A172 (cell line): ENCODE data around the gene MCTP1. TPM values are rescaled to one million over a fixed set of nuclear protein-coding genes. Genes with fewer than 3 reads are reported as not detected.

Source experiments
- DNase-seq: peaks from one replicate; pipeline ENCODE4 v3.0.0-alpha.2; 2015; ENCODE audit warnings: low spot score
- total RNA-seq: library from RNA; depleted of rRNA; stranded (reverse); fragments of >200 nt; shearing (Covaris generic); gene quantifications from 2 replicates; pipeline ENCODE4 v1.2.3, GENCODE V29; 2014; rRNA removed

The MCTP1 gene
- 14.2 and 15.7 TPM in 2 replicates for total RNA-seq

DNA sequence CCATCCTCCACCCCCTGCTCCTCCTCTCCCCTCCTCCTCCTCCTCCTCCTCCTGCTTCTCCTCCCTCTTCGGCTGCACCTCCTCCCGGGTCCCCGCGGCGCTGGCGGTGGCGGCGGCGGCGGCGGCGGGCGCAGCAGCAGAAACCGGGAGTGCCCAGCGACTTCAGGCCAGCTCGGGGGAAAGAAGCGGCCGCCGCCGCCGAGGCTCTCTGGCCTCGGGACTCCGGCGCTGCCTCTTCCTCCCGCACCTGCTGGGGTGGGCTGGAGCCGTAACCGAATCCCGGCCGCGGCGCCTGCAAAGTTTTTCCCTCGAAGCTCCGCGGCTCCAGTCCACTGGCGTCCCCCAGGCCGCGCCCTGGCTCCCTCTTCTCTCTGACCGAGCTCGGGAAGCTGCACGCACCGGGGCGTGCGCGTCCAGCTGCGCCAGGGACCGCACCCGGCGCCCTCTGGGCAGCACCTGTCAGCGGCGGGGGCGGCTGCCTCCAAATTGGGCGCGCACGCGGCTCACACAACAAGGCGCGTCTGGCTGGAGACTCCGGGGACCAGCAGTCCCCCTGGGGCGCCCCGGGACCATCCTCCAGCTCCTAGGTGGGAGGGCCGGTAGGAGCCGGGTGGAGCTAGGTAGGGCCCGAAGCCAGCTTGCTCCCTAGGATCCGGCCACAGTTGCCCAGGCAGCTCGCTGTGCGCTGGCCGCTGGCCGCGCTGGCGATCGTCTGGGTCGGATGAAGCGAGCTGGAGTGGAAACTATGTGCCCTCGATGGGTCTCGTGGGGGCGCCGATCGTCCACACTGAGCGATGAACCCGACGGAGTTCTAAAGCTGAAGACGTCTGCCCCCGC, at the start of gene MCTP1:
MCTP1 (minus strand) TSS at position 523 of the 837 bp plus-strand sequence.
- peak; percentile 41 for DNase-seq

DNA sequence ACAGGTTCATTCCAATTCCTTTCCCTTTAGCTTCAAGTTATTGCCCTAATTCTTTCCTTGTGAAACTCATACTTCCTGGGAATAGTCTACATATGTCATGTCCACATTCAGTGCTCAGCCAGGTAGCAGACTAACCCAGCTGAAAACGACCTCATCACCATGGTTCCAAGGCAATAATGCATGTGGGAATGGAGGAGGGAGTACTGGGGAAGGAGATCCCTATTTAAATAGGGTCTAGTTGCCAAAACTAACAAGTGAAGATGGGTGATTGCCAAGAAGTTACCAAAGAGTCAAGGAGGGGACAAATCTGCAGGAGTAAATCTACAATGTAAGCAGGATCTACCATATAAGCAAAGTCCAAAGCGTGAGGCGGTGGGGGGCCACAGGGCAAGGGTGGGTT, 47.3 kb upstream of the MCTP1 start:
- no peak for DNase-seq

- DNase-seq = no peak
Measured at GRCh38 chr5:95331358-95331757, 46.5 kb upstream of the MCTP1 start.

- DNase-seq = peak; percentile 38
Measured at GRCh38 chr5:95327211-95327610, 42.3 kb upstream of the MCTP1 start.

DNA sequence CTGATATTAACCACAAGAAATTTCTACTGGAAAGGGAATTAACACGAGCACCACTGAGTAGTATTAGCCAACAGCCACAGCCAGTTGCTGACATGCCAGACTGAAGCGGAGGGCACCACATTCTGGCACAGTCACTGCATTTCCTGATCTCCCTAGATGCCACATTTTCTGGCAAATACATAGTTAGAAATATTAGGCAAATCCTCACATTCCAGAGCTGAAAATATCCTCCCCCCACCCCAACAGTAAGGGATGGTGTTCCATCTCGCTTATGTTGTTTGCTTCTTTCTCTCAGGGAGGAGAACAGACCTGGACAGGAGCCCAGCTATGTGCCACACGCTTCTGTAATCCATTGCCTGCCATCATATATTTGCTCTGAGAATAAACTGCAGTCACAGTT, 32.8 kb upstream of the MCTP1 start:
- DNase-seq = peak; percentile 22

DNA sequence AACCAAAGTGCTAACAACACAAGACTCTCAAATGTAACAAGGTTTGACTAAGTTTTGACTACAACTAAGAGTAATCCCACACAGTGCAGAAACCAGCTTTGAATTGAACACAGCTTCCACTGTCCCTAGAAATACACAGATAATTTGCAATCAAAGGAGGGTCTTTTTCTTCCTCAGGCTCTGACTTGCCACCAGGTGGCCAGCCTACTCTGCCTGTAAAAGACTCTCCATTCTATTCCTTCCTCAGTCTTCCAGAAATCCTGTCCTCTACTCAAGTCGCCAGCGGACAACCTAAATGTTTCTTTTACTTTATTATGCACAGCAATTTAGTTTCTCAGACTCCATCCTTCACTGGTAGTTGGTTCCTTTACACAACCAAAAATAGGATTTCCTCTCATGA, 32.2 kb upstream of the MCTP1 start:
- no peak for DNase-seq

GRCh38 chr5:95304711-95305110, 19.8 kb upstream of the MCTP1 start:
- DNase-seq = no peak

GRCh38 chr5:95298651-95299050, 13.8 kb upstream of the MCTP1 start:
- DNase-seq = no peak

- DNase-seq = no peak
Measured at GRCh38 chr5:95296291-95296690, 11.4 kb upstream of the MCTP1 start.

- no peak for DNase-seq
Measured at GRCh38 chr5:95285409-95285755, 488 bp upstream of the MCTP1 start.

- peak; percentile 40 for DNase-seq
Measured at GRCh38 chr5:95283761-95284571, 928 bp downstream of the MCTP1 start.

DNA sequence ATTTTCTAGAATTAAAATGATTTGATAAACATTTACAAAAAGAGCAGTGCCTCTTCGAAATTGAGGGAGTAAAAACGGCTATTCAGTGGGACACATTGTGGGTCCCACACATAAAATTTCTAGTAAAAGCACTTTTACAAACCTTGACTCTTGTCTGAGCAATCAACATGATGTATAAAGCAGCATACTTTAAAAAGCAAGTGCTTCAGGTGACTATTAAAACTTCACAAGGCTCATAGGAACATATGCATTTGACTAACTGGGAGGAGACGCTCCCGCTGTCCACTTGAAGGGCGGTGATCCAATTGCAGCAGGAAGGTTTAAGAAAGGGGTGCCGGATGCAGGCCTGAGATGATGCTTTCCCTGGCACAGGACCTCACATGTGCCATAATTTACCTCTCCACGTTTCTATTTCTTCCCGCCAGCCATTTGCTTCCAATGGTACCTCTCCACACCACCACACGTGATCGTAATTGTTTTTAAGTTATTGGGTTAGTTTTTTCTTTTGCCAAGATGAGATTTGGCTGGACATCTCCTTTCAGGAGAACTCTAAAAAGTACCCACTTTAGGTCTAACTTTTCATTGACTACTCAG, 1.8 kb downstream of the MCTP1 start:
- no peak for DNase-seq

- peak; percentile 73 for DNase-seq
Measured at GRCh38 chr5:95281226-95281625, 3.7 kb downstream of the MCTP1 start.

DNA sequence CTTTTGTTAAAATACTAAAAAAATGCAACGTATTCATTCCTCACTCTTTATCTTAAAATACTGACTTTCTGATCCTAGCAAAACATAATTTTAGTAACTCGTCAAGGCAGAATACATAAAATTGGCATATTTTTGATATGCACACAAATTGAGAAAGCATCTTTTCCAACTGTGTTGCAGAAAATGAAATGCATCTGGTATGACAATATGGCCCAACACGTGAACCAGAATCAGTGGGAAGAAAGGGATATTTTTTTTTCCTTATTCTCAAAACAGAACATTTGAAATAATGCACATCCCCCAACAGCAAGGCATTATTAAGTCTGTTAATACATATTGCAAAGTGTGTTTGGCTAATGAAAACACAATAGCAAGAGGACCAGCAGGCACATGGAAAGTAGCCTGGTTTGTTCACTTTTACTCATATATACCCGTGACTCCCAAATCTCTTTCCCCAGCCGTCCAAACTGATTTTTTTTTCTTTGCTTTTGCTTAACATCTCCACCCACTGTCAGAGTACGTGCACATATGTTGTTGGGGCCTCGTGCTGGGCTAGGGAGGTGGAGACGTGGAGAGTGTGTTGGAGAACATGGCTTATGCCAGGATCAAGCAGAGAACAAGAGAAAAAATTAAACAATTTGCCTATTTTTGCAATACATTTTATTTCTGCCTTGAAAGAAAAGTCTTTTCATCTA, 4.3 kb downstream of the MCTP1 start:
- DNase-seq = no peak

DNA sequence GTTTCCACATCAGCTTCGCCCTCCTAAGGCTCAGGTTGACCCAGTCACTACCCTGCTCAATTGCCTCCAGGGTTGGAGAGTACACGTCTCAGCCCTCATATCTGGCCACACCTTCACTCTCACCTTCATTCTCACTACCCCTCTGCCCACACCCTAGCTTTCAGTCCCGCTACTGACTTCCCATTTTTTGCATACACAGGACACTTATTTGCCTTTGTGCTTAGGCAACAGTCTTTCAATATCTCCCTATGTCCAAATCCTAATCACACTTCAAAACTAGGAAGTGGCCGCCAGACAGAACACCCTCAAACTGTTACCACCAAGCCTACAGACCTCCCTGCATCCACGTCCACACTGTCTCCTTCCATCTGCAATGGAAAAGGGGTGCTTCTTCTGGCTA, 10.9 kb downstream of the MCTP1 start:
- no peak for DNase-seq

DNA sequence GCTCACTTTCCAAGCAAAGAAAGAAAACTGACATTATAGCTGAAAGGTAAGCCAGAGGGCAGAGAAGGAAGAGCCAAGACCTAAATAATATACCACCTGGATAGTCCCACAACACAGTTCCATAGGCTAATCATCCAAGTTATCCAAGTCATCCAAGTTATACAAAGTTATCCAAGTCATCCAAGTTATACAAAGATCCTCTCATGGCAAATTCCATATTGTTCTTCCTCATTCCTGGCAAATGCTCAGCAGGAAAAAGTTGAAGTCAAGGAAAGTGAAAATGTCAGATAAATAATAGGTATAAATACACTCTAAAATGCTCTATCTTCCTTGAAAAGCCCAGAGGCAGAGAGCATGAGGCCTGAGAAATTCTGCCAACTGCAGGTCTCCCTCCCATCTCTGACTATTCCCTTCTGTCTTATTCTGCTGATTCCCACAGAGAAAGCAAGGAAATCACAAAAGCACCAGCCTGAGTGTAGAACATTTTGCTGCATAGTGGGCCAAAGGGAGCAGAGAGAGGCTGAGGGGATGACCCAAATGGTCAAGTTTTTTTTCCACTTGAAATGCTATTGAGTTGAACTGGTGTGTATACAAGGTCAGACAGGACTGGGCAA, 12.5 kb downstream of the MCTP1 start:
- no peak for DNase-seq

GRCh38 chr5:95262933-95263660, 21.8 kb downstream of the MCTP1 start:
- no peak for DNase-seq

GRCh38 chr5:95261437-95262175, 23.3 kb downstream of the MCTP1 start:
- peak; percentile 34 for DNase-seq

GRCh38 chr5:95256991-95257390, 27.9 kb downstream of the MCTP1 start:
- DNase-seq = no peak

- no peak for DNase-seq
Measured at GRCh38 chr5:95256446-95256845, 28.4 kb downstream of the MCTP1 start.
